HG03103 (cell line): ENCODE results near the gene NF2.

ENCODE experiments used
- ATAC-seq: cut with Tn5 transposase; IDR thresholded peaks from one replicate; pipeline ENCODE4 v1.9.1; 2021; ENCODE audit warnings: low read depth; ENCODE audit not compliant: unreplicated experiment

The NF2 gene

GRCh38 chr22:29629903-29630516 is 26.6 kb downstream of the NF2 start:
- ATAC-seq = no peak

DNA sequence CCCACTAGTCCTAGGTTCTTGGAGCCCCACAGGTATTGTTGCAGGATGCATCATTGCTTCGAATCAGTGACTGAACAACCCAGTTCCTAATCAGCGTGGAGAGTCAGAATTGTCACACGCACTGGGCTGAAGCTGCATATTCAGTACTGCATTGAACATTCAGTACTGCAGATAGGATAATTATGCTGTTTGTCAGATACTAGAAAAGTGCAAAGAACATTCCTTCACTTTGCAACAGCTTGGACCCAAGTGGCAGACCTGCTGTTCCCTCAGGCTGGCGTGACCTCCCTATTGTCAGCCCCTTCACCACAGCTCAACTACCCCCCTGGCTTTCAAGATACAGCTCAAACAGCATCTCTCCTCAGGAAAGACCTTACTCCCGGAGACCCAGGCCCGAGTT is 27.6 kb downstream of the NF2 start:
- ATAC-seq = no peak

DNA sequence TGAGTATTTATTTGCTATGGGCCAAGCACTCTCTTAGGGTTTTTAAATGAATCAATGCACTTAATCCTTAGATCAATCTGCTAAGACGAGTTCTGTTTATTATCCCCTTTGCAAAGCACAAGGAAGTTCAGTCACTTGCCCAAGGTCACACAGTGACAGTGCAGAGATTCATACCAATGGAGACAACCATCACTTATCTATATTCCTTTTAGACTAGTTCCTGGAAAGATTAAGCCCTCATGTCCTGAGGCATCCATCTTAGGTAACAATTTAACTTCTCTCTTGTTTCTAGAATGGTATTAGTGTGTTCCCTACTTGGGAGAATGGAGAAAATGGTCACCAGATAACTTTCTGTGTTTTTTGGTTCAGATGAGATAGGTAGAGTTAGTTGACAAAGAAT is 28.3 kb downstream of the NF2 start:
- no peak for ATAC-seq

GRCh38 chr22:29632672-29633071 is 29.2 kb downstream of the NF2 start:
- ATAC-seq = no peak

DNA sequence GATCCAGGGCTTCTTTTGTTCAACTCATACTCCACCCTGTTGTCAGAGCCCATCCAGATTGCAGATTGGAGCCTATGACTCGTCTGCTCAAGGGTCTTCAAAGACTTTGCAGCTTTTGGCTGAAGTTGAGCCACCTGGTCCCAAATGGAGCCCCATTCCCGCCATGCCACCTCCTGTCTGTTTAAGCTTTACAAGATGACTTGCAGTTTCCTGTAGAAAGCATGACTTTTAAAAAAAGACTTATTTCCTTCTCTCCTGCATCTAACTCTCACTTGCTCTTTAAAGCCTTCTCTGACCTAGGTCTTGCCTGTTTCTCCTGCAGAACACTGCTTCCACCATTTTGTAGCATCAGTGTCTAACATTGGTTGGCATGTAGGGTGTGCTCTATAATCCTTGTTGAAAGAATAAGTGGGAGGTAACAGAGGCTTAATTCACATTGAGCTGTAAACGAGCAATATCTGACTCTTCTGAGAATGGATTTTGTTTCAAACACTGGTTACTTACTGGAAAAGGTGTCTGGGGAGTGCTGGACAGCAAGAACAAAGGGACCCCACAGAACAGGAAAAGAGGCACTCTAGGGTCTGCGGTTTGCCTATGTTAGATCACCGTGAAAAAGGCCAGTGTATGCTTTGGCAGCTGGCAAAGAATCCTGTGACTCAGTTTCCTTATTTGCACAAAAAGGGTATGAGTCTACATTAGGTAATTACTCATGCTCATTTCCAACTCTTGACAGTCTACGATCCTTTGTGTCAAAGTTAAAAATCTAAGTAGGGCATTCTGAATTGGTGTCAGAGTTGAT is 30.3 kb downstream of the NF2 start:
- no peak for ATAC-seq

- no peak for ATAC-seq
These were observed 31.4 kb downstream of the NF2 start for GRCh38 chr22:29634847-29635246.

- ATAC-seq = no peak
These were observed 32.4 kb downstream of the NF2 start for GRCh38 chr22:29635734-29636357.

DNA sequence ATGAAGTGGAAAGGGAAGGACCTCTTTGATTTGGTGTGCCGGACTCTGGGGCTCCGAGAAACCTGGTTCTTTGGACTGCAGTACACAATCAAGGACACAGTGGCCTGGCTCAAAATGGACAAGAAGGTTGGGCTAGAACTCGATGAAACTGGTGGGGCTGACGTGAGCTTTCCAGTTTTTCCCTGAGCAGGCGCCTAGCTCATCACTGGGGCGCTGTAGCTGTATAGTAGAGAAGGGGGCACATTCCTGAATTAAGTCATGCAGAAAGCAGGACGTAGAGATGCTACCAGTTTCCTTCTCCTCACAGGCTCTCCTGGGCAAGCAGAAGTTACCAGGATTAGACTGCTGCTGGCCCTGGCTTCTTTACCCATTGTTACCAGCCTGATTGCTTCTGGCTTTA is 33.3 kb downstream of the NF2 start:
- ATAC-seq = no peak

DNA sequence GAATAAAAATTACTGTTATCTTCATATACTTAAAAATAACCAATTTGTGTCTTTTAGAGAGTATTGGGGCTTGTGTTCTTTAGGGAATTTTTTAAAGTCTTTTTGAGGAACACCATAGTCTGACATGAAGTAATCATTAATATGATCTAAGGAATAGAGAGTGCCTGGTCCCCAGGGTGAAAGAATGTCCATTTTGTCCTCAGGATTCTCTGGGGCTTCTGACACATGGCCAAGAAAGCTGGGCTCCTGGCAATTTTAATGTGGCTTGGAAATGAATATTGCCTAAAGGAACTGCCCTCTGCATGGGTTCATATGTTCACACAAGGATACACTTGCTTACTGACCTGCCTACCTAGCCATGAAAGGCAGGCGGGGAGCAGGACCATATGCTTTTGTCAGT is 33.7 kb downstream of the NF2 start:
- ATAC-seq = no peak

DNA sequence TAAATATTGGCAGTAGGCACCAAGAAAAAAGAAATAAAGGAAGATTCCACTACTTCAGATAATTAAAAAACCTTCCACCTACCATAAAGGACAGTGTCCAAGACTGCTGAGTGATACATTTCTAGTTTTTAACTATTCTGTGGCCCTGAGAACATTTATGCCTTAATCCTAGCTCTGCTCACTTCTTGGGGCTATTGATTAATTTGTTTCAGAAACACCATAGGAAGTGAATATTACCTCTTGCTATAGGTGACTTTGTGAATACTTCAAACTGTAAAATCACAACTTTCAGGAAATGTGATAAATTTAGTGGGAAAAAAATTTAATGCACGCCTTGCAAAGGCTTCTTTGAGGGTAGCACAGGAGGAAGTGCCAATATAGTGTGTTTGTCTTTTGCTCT is 35.2 kb downstream of the NF2 start:
- ATAC-seq = no peak

DNA sequence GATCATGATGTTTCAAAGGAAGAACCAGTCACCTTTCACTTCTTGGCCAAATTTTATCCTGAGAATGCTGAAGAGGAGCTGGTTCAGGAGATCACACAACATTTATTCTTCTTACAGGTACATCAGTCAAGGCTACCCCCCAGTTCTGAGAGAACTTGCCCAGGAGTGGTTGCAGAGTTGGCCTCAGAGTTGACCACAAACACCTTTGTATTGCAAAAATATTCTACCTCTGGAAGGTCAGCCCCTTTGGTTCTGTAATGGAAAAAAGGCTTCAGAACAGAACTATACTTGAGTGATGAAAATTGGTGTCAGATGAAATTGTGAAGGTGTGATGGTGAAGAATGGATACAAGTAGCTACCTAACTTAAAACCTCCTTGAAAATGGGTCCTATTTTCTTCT is 35.7 kb downstream of the NF2 start:
- ATAC-seq = no peak

DNA sequence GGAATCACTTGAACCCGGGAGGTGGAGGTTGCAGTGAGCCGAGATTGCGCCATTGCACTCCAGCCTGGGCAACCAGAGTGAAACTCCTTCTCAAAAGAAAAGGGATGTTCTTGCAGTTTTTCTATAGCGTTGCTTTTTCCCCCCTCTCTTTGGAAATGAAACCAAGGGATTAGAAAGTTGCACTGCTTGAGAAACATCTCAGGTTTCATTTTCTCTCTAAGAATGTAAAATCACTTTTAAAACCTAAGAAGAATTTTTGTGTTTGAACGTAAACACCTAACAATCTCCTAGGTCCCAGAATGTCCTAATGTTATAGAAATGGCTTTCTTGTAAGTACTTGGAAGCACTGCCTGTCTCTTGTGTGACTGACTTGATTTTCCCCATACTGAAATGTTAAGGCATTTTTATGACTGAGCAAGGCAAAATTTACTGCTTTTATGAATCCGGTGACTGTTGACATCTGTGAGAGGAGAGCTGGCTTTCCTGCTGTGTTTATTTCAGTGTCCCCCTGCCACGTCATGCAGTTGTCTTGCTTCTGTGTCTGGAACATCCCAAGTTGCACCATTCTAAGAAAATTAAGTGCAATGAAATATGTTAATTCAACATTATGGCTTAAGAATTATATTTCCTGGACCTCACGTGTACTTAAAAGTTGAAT is 37.7 kb downstream of the NF2 start:
- ATAC-seq = no peak

- ATAC-seq = no peak
These were observed 38.4 kb downstream of the NF2 start for GRCh38 chr22:29641700-29642330.

DNA sequence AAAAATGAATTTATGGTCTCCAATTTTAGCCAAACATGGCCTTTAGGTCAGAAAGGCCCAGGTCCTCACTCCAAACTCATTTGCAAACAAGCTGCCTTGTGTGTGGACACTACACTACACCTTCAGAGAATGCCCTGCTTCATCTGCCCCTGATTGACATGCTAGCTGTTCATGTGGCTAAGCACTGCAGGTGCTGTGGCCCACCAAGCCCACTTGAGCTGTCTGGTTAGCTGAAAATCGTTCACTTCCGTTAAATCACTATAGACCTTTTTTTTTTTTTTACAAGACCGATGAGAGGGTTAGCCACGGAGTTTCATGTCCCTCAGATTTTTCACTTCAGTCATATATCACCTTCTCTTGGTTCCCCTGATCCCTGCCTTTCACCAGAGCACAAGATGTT is 39.3 kb downstream of the NF2 start:
- no peak for ATAC-seq

DNA sequence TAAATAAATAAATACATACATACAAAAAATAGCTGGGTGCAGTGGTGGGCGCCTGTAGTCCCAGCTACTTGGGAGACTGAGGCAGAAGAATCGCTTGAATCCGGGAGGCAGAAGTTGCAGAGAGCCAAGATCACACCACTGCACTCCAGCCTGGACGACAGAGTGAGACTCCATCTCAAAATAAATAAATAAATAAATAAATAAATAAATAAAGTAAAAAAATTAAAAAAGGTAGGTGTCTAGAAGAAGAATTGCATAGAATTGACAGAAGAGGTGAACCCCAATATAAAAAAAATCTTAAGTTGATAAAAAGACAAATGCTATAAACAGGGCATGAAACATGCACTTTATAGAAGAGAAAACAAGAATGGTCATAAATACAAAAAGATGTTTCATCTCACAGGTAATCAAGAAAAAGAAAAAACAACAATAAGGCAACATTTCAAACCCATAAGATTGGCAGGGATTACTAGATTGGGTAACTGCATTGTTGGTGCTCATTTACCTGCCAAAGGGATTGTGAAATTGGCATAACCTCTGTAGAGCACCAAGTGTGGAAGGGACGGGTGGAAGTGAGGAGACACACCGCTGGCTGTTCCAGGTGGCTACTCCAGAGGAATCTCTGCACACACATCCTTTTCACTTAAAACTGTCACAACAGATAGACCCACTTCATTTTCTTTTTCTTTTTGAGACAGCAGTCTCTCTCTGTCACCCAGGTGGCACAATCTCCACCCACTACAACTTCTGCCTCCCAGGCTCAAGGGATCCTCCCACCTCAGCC is 44.7 kb downstream of the NF2 start:
- ATAC-seq = no peak

DNA sequence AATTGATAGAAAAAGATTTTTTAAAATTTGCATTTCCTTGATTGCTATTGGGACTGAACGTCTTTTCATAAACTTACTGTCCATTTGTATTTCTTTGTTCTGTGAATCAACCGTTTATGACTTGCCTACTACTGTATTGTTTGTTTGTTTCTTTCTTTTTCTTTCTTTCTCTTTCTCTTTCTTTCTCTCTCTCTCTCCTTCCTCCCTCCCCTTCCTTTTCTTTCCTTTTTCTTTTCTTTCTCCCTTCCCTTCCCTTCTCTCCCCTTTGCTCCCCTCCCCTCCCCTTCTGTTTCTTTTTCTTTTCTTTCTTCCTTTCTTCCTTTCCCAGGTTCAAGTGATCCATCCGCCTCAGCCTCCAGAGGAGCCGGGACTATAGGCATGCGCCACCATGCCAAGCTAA is 46.9 kb downstream of the NF2 start:
- ATAC-seq = no peak

DNA sequence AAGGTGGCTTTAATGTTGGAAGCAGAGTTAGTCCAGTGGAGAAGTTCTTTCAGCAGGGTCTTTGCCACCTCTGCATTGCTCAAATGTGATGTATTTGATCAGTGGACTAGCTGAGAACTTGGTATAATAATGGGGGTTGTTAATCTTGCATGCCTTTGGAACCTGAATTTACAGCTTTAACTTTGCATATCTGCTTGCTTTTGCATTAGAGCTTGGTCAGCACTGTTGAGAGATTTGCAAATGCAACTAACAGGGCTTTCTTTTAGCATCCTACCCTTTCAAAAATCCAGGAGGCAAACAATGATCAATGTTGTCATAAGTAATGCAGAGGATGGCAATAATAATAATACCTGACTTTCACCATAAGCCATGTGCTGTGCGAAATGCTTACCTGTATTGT is 48.2 kb downstream of the NF2 start:
- ATAC-seq = no peak

GRCh38 chr22:29654420-29654819 is 51.0 kb downstream of the NF2 start:
- ATAC-seq = no peak

DNA sequence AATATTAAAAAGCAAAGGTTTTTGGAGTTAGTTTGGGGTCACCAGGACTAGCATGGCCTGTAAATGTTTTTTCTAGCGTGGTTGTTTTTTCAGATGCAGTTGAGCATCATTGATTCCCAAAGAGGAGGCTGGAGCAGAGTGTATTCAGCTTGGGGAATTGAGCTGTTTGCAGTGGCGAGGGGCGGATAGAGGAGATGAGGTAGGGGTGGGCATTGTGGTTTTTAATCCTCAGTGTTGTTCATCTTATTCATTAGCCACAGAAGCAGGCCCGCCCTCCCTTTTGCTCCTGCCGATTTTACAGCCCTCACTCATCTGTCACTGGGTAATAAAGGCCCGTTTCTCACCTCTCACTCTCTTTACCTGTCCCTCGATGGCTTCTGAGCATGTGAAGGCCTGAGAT is 51.4 kb downstream of the NF2 start:
- ATAC-seq = no peak

GRCh38 chr22:29658176-29658575 is 54.7 kb downstream of the NF2 start:
- no peak for ATAC-seq
